Testis (tissue), 2 donors: ENCODE results near the gene PRR5.

Experiments used
- POLR2A ChIP-seq: fragments of 450-650 bp; IDR thresholded peaks from one replicate; pipeline ENCODE4 v1.6.1; 2017; ENCODE audit warnings: antibody characterized with exemption, mild to moderate bottlenecking, moderate library complexity
- TF ChIP-seq, protein P1 (sequence below), 3 experiments: fragments of 450-650 bp in 2 of 3; fragments of 200-600 bp in 1 of 3; sonication (generic) in 1 of 3; IDR thresholded peaks; one replicate each; pipeline ENCODE4 v1.5.1; 2016 to 2019; ENCODE audit warnings: antibody characterized with exemption in 3 of 3, mild to moderate bottlenecking in 2 of 3, moderate library complexity in 1 of 3

DNA sequence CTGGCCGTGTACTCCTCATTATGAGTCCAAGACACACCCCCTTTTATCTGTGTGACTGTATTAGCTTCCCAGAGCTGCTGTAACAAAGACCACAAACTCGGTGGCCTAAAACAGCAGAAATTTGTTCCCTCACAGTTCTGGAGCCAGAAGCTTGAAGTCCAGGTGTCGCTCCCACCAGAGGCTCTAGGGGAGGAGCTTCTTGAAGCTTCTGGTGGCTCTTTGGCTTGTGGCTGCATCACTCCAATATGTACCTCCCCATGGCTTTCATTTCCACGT lies 3.0 kb downstream of the PRR5 start:
- TF ChIP-seq, protein P1, sequence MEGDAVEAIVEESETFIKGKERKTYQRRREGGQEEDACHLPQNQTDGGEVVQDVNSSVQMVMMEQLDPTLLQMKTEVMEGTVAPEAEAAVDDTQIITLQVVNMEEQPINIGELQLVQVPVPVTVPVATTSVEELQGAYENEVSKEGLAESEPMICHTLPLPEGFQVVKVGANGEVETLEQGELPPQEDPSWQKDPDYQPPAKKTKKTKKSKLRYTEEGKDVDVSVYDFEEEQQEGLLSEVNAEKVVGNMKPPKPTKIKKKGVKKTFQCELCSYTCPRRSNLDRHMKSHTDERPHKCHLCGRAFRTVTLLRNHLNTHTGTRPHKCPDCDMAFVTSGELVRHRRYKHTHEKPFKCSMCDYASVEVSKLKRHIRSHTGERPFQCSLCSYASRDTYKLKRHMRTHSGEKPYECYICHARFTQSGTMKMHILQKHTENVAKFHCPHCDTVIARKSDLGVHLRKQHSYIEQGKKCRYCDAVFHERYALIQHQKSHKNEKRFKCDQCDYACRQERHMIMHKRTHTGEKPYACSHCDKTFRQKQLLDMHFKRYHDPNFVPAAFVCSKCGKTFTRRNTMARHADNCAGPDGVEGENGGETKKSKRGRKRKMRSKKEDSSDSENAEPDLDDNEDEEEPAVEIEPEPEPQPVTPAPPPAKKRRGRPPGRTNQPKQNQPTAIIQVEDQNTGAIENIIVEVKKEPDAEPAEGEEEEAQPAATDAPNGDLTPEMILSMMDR (IDR thresholded peaks at IDR 0.05), result no peak
- TF ChIP-seq POLR2A, result no peak
